ENCODE data around the gene ATCAY.

ATCAY gene

GRCh38 chr19:3879656-3880055 lies 829 bp upstream of the ATCAY start:
- TF ChIP-seq, protein P1, sequence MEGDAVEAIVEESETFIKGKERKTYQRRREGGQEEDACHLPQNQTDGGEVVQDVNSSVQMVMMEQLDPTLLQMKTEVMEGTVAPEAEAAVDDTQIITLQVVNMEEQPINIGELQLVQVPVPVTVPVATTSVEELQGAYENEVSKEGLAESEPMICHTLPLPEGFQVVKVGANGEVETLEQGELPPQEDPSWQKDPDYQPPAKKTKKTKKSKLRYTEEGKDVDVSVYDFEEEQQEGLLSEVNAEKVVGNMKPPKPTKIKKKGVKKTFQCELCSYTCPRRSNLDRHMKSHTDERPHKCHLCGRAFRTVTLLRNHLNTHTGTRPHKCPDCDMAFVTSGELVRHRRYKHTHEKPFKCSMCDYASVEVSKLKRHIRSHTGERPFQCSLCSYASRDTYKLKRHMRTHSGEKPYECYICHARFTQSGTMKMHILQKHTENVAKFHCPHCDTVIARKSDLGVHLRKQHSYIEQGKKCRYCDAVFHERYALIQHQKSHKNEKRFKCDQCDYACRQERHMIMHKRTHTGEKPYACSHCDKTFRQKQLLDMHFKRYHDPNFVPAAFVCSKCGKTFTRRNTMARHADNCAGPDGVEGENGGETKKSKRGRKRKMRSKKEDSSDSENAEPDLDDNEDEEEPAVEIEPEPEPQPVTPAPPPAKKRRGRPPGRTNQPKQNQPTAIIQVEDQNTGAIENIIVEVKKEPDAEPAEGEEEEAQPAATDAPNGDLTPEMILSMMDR (IDR thresholded peaks at IDR 0.05), result no peak

GRCh38 chr19:3881272-3882040 lies 971 bp downstream of the ATCAY start:
- TF ChIP-seq, protein P1 (IDR thresholded peaks at IDR 0.05), result no peak

- TF ChIP-seq, protein P1 (IDR thresholded peaks at IDR 0.05), result no peak
Measured at GRCh38 chr19:3882041-3882384, 1.5 kb downstream of the ATCAY start.

- TF ChIP-seq, protein P1 (IDR thresholded peaks at IDR 0.05), result no peak
Measured at GRCh38 chr19:3890591-3890990, 10.1 kb downstream of the ATCAY start.

DNA sequence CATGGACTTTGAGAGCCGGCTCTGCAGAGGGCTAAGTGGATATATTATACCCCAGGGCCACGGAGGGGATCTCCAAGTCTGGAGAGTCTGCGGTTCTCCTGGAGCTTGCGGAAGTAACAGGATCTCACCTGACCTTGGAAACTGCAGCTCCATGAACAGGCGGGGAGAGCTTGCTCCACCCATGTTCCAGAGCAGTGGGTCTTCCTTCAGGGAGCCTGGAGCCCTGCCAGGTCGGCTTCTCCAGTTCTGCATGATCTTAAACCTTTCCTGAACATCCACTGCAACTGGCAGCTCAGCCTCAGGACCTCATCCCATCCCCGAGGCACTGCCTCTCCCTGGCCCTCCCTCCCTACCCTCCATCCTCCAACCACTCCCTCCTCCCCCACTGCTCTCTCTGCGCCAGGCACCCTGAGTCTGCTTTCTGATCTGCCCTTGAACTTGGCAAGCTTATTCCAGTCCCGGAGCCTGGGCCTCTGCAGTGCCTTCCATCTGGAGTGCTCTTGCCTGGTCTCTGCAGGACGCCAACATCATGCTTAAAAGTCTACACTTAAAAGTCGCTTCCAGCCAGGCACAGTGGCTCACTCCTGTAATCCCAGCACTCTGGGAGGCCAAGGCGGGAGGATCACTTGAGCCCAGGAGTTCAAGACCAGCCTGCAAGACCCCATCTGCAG lies 13.2 kb downstream of the ATCAY start:
- TF ChIP-seq, protein P1 (IDR thresholded peaks at IDR 0.05), result no peak

DNA sequence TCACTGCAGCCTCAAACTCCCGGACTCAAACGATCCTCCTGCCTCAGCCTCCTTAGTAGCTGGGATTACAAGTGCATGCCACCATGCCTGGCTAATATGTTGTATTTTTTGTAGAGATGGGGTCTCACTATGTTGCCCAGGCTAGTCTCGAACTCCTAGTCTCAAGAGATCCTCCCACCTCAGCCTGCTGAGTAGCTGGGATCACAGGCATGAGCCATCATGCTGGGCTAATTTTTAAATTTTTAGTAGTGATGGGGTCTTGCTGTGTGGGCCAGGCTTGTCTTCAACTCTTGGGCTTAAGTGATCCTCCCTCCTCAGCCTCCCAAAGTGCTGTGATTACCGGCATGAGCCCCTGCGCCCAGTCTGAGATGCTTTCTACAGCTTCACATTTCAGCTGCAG lies 15.3 kb downstream of the ATCAY start:
- TF ChIP-seq, protein P1 (IDR thresholded peaks at IDR 0.05), result no peak

DNA sequence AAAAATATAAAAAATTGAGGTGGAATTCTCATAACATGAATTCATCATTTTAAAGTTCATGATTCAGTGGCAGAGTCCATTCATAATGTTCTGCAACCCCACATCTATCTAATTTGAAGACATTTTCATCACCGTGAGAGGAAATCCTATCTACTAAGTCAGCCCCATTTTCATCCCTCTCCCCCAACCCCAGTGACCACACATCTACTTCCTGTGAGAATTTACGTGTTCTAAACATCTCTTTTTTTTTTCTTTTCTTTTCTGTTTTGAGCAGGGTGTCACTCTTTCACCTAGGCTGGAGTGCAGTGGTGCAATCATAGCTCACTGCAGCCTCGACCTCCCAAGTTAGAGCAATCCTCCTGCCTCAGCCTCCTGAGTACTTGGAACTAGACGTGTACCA lies 17.5 kb downstream of the ATCAY start:
- TF ChIP-seq, protein P1 (IDR thresholded peaks at IDR 0.05), result no peak
